HEK293T (cell line): ENCODE measurements around the gene PPOX.

Source experiments
- ARNT ChIP-seq: fragments of 450-650 bp; IDR thresholded peaks from 2 replicates; pipeline ENCODE4 v1.6.1; 2017; ENCODE audit warnings: mild to moderate bottlenecking
- BHLHE40 ChIP-seq: fragments of 450-650 bp; IDR thresholded peaks from 2 replicates; pipeline ENCODE4 v1.6.1; 2016; ENCODE audit warnings: mild to moderate bottlenecking, moderate library complexity, borderline replicate concordance
- CTBP1 ChIP-seq: fragments of 450-650 bp; IDR thresholded peaks from 2 replicates; pipeline ENCODE4 v1.6.1; 2016; ENCODE audit warnings: borderline replicate concordance
- ELF4 ChIP-seq: fragments of 450-650 bp; IDR thresholded peaks from 2 replicates; pipeline ENCODE4 v1.6.1; 2017; ENCODE audit warnings: antibody characterized with exemption
- FOXA1 ChIP-seq: fragments of 450-650 bp; IDR thresholded peaks from 2 replicates; pipeline ENCODE4 v1.6.1; 2016; ENCODE audit warnings: mild to moderate bottlenecking
- FOXK2 ChIP-seq: fragments of 450-650 bp; IDR thresholded peaks from 2 replicates; pipeline ENCODE4 v1.6.1; 2016; ENCODE audit warnings: mild to moderate bottlenecking
- FOXM1 ChIP-seq: fragments of 450-650 bp; IDR thresholded peaks from 2 replicates; pipeline ENCODE4 v1.6.1; 2017; ENCODE audit warnings: mild to moderate bottlenecking, borderline replicate concordance
- NFRKB ChIP-seq: fragments of 450-650 bp; IDR thresholded peaks from 2 replicates; pipeline ENCODE4 v1.6.1; 2016; ENCODE audit warnings: mild to moderate bottlenecking, moderate library complexity
- PKNOX1 ChIP-seq: fragments of 450-650 bp; IDR thresholded peaks from 2 replicates; pipeline ENCODE4 v1.6.1; 2016
- SP1 ChIP-seq: fragments of 450-650 bp; IDR thresholded peaks from 2 replicates; pipeline ENCODE4 v1.6.1; 2017
- ZNF384 ChIP-seq: fragments of 450-650 bp; IDR thresholded peaks from 2 replicates; pipeline ENCODE4 v1.6.1; 2016

GRCh38 chr1:161165742-161166668 lies at the start of gene PPOX:
- no peak for TF ChIP-seq NFRKB
- no peak for TF ChIP-seq BHLHE40
- no peak for TF ChIP-seq ZNF384
- TF ChIP-seq FOXK2 = no peak
- TF ChIP-seq FOXA1 = no peak
- no peak for TF ChIP-seq FOXM1
- no peak for TF ChIP-seq SP1
- TF ChIP-seq ARNT = no peak
- no peak for TF ChIP-seq CTBP1
- TF ChIP-seq ELF4 = no peak
- TF ChIP-seq PKNOX1 = peak; percentile 77; the same call in 1 of the 2 replicates
